ENCODE results near the gene RIPOR2. TPM values are rescaled to one million over a fixed set of nuclear protein-coding genes. Genes with fewer than 3 reads are reported as not detected.

RIPOR2 gene
- total and polyA plus RNA-seq, 4 donors: 1.6 to 10.9 (median 3.7) TPM

- Histone ChIP-seq H3K36me3 (ENCODE audit: control insufficient read depth in 4 of 4, insufficient read depth in 3 of 4, low read depth in 1 of 4, low read length in 3 of 4) (no peaks in the 10 kb centered on the region), H3K9me3 (ENCODE audit: control insufficient read depth in 4 of 4, low read length in 3 of 4) (no peaks in the 10 kb centered on the region), H3K27me3 (ENCODE audit: control insufficient read depth in 4 of 4, insufficient read depth in 4 of 4, low read length in 3 of 4) (no peaks in the 10 kb centered on the region), H3K4me1 (ENCODE audit: control insufficient read depth in 4 of 4, insufficient read depth in 4 of 4, low read length in 3 of 4) (no peaks in the 10 kb centered on the region), H3K27ac (ENCODE audit: low read depth in 1 of 2, low read length in 2 of 2) (no peak overlapping the region), H3K9ac (ENCODE audit: low read depth in 1 of 2, low read length in 2 of 2) (no peak overlapping the region), H3K4me3 (ENCODE audit: low read depth in 1 of 3, low read length in 3 of 3) (no peak overlapping the region)
- TF ChIP-seq CTCF (IDR thresholded peaks at IDR 0.05; ENCODE audit: low read depth, low read length, missing input control) (no peak), REST (IDR thresholded peaks at IDR 0.05) (no peak), HNF4G (IDR thresholded peaks at IDR 0.05) (no peak), EGR1 (IDR thresholded peaks at IDR 0.05; ENCODE audit: low read depth in 2 of 2) (no peak), ZBTB33 (IDR thresholded peaks at IDR 0.05) (no peak), RAD21 (IDR thresholded peaks at IDR 0.05) (no peak), YY1 (IDR thresholded peaks at IDR 0.05) (no peak), RXRA (IDR thresholded peaks at IDR 0.05) (no peak), TAF1 (conservative IDR thresholded peaks at IDR 0.05) (no peak), ATF3 (IDR thresholded peaks at IDR 0.05) (no peak), JUND (IDR thresholded peaks at IDR 0.05) (no peak), FOXA1 (IDR thresholded peaks at IDR 0.05) (no peak), HNF4A (conservative IDR thresholded peaks at IDR 0.05) (no peak)
- WGBS: 83% methylated on average over 5 of the region's 5 CpGs
- no peak for DNase-seq (ENCODE audit: low spot score)
Measured at GRCh38 chr6:24883618-24884017, 52.1 kb downstream of the RIPOR2 start.

GRCh38 chr6:24882835-24883555 is 52.8 kb downstream of the RIPOR2 start:
- no peaks in the 10 kb centered on the region for H3K36me3 ChIP-seq (ENCODE audit: control insufficient read depth in 4 of 4, insufficient read depth in 3 of 4, low read depth in 1 of 4, low read length in 3 of 4)
- no peak for DNase-seq (ENCODE audit: low spot score)
- H3K4me1 ChIP-seq (ENCODE audit: control insufficient read depth in 4 of 4, insufficient read depth in 4 of 4, low read length in 3 of 4): no peaks in the 10 kb centered on the region
- no peaks in the 10 kb centered on the region for H3K27me3 ChIP-seq (ENCODE audit: control insufficient read depth in 4 of 4, insufficient read depth in 4 of 4, low read length in 3 of 4)
- no peak overlapping the region for H3K4me3 ChIP-seq (ENCODE audit: low read depth in 1 of 3, low read length in 3 of 3)
- no peak overlapping the region for H3K27ac ChIP-seq (ENCODE audit: low read depth in 1 of 2, low read length in 2 of 2)
- no peak overlapping the region for H3K9ac ChIP-seq (ENCODE audit: low read depth in 1 of 2, low read length in 2 of 2)
- H3K9me3 ChIP-seq (ENCODE audit: control insufficient read depth in 4 of 4, low read length in 3 of 4): no peaks in the 10 kb centered on the region
- 84% methylated on average over 7 of the region's 7 CpGs for WGBS
- TF ChIP-seq CTCF (IDR thresholded peaks at IDR 0.05; ENCODE audit: low read depth, low read length, missing input control) (no peak), YY1 (IDR thresholded peaks at IDR 0.05) (no peak), REST (IDR thresholded peaks at IDR 0.05) (no peak), HNF4G (IDR thresholded peaks at IDR 0.05) (no peak), TAF1 (conservative IDR thresholded peaks at IDR 0.05) (no peak), ZBTB33 (IDR thresholded peaks at IDR 0.05) (no peak), RXRA (IDR thresholded peaks at IDR 0.05) (no peak), JUND (IDR thresholded peaks at IDR 0.05) (no peak)

Measured in liver (tissue), 9 donors.